ENCODE measurements around the gene CRYBG1.

GRCh38 chr6:106373502-106374239, 13.2 kb downstream of the CRYBG1 start:
- TF ChIP-seq POLR2AphosphoS5 (IDR thresholded peaks at IDR 0.05; ENCODE audit: low read depth, low read length) (no peak), MAX (IDR thresholded peaks at IDR 0.05) (no peak; the same call in 1 of the 2 replicates), SP1 (IDR thresholded peaks at IDR 0.05; ENCODE audit: low read depth) (no peak), REST (IDR thresholded peaks at IDR 0.05; ENCODE audit: low read depth) (no peak), CEBPB (IDR thresholded peaks at IDR 0.05; ENCODE audit: low read depth) (no peak), SIN3A (IDR thresholded peaks at IDR 0.05; ENCODE audit: low read depth) (no peak), ZFX (IDR thresholded peaks at IDR 0.05) (no peak)

Measured in HCT116 (cell line).